22Rv1 (cell line): ENCODE results near the gene TMEM233.

ENCODE experiments used
- ZFX ChIP-seq: fragments of 450-650 bp; IDR thresholded peaks from 2 replicates; pipeline ENCODE4 v1.6.1; 2017; ENCODE audit warnings: antibody characterized with exemption, borderline replicate concordance
- TF ChIP-seq, protein P1 (sequence below): fragments of 450-650 bp; IDR thresholded peaks from 2 replicates; pipeline ENCODE4 v1.5.1; 2017; ENCODE audit warnings: mild to moderate bottlenecking

DNA sequence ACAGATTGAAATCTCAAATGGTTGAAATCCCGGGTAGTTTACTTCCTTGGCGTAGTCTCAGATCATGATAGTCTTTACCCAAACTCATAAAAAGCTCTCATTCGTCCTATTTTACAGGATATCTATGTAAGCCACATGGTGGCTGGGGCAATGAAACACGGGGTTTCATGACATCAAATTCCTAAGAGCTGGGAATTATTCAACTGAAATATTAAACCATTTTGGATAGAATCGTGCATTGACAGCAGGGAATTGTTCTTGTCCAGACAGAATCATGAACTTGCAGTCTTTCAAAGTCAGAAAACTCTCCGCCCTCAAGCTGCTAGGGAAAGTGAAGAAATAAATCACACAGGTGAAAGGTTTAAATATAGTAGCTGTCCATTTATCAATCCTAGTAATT, 41.2 kb downstream of the TMEM233 start:
- TF ChIP-seq, protein P1, sequence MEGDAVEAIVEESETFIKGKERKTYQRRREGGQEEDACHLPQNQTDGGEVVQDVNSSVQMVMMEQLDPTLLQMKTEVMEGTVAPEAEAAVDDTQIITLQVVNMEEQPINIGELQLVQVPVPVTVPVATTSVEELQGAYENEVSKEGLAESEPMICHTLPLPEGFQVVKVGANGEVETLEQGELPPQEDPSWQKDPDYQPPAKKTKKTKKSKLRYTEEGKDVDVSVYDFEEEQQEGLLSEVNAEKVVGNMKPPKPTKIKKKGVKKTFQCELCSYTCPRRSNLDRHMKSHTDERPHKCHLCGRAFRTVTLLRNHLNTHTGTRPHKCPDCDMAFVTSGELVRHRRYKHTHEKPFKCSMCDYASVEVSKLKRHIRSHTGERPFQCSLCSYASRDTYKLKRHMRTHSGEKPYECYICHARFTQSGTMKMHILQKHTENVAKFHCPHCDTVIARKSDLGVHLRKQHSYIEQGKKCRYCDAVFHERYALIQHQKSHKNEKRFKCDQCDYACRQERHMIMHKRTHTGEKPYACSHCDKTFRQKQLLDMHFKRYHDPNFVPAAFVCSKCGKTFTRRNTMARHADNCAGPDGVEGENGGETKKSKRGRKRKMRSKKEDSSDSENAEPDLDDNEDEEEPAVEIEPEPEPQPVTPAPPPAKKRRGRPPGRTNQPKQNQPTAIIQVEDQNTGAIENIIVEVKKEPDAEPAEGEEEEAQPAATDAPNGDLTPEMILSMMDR, result no peak
- no peak for TF ChIP-seq ZFX
